WTC11 (cell line): ENCODE measurements around the gene ZNHIT2. TPM values are rescaled to one million over a fixed set of nuclear protein-coding genes. Genes with fewer than 3 reads are reported as not detected.

Experiments used
- AFF4 ChIP-seq: sonication (generic); formaldehyde crosslinking; IDR thresholded peaks from 2 replicates; pipeline ENCODE4 v1.8.1; 2023; ENCODE audit warnings: mild to moderate bottlenecking, missing genetic modification reagents, borderline replicate concordance
- AR ChIP-seq: fragments of 250-450 bp; sonication (Bioruptor Pico); IDR thresholded peaks from 2 replicates; pipeline ENCODE4 v1.9.0; 2021; ENCODE audit warnings: mild to moderate bottlenecking
- ATF1 ChIP-seq: sonication (generic); formaldehyde crosslinking; IDR thresholded peaks from 2 replicates; pipeline ENCODE4 v1.8.1; 2023; ENCODE audit warnings: mild to moderate bottlenecking, moderate library complexity, missing genetic modification reagents
- ATF2 ChIP-seq: sonication (generic); formaldehyde crosslinking; IDR thresholded peaks from 2 replicates; pipeline ENCODE4 v1.8.1; 2022; ENCODE audit warnings: low read depth, missing genetic modification reagents, borderline replicate concordance
- ELF4 ChIP-seq: sonication (generic); formaldehyde crosslinking; IDR thresholded peaks from 2 replicates; pipeline ENCODE4 v1.8.1; 2022; ENCODE audit warnings: low read depth, mild to moderate bottlenecking, moderate library complexity, missing genetic modification reagents
- ERG ChIP-seq: fragments of 250-450 bp; sonication (Bioruptor Pico); IDR thresholded peaks from 2 replicates; pipeline ENCODE4 v1.8.0; 2021; ENCODE audit warnings: mild to moderate bottlenecking
- GRHL2 ChIP-seq: fragments of 250-450 bp; sonication (Bioruptor Pico); IDR thresholded peaks from 2 replicates; pipeline ENCODE4 v1.8.0; 2022; ENCODE audit warnings: mild to moderate bottlenecking, moderate library complexity; ENCODE audit not compliant: insufficient replicate concordance, severe bottlenecking
- KAT7 ChIP-seq: sonication (generic); formaldehyde crosslinking; IDR thresholded peaks from 2 replicates; pipeline ENCODE4 v1.8.1; 2023; ENCODE audit warnings: missing genetic modification reagents, mild to moderate bottlenecking, borderline replicate concordance
- NFATC4 ChIP-seq: fragments of 250-450 bp; sonication (Bioruptor Pico); IDR thresholded peaks from 2 replicates; pipeline ENCODE4 v1.9.0; 2021; ENCODE audit warnings: mild to moderate bottlenecking
- NFE2L1 ChIP-seq: sonication (generic); formaldehyde crosslinking; IDR thresholded peaks from 2 replicates; pipeline ENCODE4 v1.8.1; 2023; ENCODE audit warnings: missing genetic modification reagents
- NR2C2 ChIP-seq: sonication (generic); formaldehyde crosslinking; IDR thresholded peaks from 2 replicates; pipeline ENCODE4 v1.8.0; 2022; ENCODE audit warnings: mild to moderate bottlenecking, missing genetic modification reagents
- NR3C1 ChIP-seq: sonication (generic); formaldehyde crosslinking; conservative IDR thresholded peaks from 2 replicates; pipeline ENCODE4 v1.8.1; 2023; ENCODE audit warnings: low read depth, mild to moderate bottlenecking, missing genetic modification reagents
- OVOL2 ChIP-seq: fragments of 250-450 bp; sonication (Bioruptor Pico); IDR thresholded peaks from 2 replicates; pipeline ENCODE4 v1.9.0; 2021; ENCODE audit warnings: mild to moderate bottlenecking, borderline replicate concordance
- PREB ChIP-seq: sonication (generic); formaldehyde crosslinking; IDR thresholded peaks from 2 replicates; pipeline ENCODE4 v1.8.1; 2022; ENCODE audit warnings: mild to moderate bottlenecking, missing genetic modification reagents, moderate library complexity, borderline replicate concordance
- RELA ChIP-seq: sonication (generic); formaldehyde crosslinking; IDR thresholded peaks from 2 replicates; pipeline ENCODE4 v1.8.1; 2022; ENCODE audit warnings: missing genetic modification reagents, mild to moderate bottlenecking, borderline replicate concordance
- USF2 ChIP-seq: sonication (generic); formaldehyde crosslinking; IDR thresholded peaks from 2 replicates; pipeline ENCODE4 v1.8.1; 2023; ENCODE audit warnings: mild to moderate bottlenecking, missing genetic modification reagents, moderate library complexity
- ZNF138 ChIP-seq: sonication (generic); formaldehyde crosslinking; conservative IDR thresholded peaks from 2 replicates; pipeline ENCODE4 v1.8.1; 2022; ENCODE audit warnings: mild to moderate bottlenecking, moderate library complexity, missing genetic modification reagents
- ZNF263 ChIP-seq: sonication (generic); formaldehyde crosslinking; IDR thresholded peaks from 2 replicates; pipeline ENCODE4 v1.8.1; 2022; ENCODE audit warnings: low read depth, mild to moderate bottlenecking, moderate library complexity, missing genetic modification reagents
- ZNF671 ChIP-seq: fragments of 250-450 bp; sonication (Bioruptor Pico); IDR thresholded peaks from 2 replicates; pipeline ENCODE4 v1.8.0; 2021; ENCODE audit warnings: mild to moderate bottlenecking
- total RNA-seq: library from RNA; stranded (reverse); gene quantifications from 3 replicates; pipeline ENCODE4 v1.2.3, GENCODE V29; 2021
- TF ChIP-seq, protein P1 (sequence below): fragments of 250-450 bp; sonication (Bioruptor Pico); IDR thresholded peaks from 2 replicates; pipeline ENCODE4 v1.9.0; 2021; ENCODE audit warnings: moderate library complexity, mild to moderate bottlenecking, inconsistent platforms, borderline replicate concordance
- TF ChIP-seq, protein P2 (sequence below): sonication (generic); formaldehyde crosslinking; IDR thresholded peaks from 2 replicates; pipeline ENCODE4 v1.8.0; 2022; ENCODE audit warnings: missing genetic modification reagents

Gene ZNHIT2
- total RNA-seq, 1 experiment from 2014 or later = 16.7 TPM

DNA sequence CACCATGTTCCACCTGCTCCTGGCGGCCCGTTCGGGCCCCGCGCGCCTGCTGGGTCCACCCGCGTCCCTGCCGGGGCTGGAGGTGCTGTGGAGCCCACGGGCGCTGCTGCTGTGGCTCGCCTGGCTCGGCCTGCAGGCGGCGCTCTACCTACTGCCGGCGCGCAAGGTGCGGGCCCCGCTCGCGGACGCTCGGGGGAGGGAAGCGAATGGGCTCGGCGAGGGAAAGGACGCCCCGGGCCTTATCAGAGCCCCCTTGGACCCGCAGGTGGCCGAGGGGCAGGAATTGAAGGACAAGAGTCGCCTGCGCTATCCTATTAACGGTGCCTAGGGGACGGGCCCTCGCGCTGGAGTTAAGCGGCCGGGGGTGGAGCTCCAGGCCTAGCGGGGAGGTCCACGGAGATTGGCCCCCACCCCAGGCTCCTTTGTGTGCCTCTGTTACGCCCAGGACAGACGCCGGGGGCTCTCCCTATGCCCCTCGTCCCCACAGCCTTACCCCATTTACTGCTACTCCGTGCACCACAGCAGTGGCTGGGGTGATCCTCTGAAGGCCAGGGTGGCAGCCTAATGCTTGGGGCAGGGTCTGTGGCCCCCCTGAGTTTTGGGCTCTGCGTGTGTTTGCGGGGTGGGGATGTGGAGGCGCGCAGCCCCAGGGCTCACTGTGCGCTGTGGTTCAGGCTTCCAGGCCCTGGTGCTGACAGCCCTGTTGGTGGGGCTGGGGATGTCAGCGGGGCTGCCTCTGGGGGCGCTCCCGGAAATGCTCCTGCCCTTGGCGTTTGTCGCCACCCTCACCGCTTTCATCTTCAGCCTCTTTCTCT is 4.7 kb downstream of the ZNHIT2 start (continued):
- TF ChIP-seq ERG (peak; percentile 30; the same call in 1 of the 2 replicates), USF2 (CRISPR knock-in tag) (no peak), AR (peak; percentile 39; the same call in 1 of the 2 replicates), ATF1 (CRISPR knock-in tag) (no peak), RELA (CRISPR knock-in tag) (no peak), KAT7 (no peak; the same call in 1 of the 2 replicates), AFF4 (CRISPR knock-in tag) (no peak), NR2C2 (CRISPR knock-in tag) (no peak), ZNF671 (CRISPR knock-in tag) (peak; percentile 72; the same call in 1 of the 2 replicates), NFATC4 (no peak), NFE2L1 (CRISPR knock-in tag) (no peak), ELF4 (CRISPR knock-in tag) (no peak), PREB (CRISPR knock-in tag) (no peak), ZNF263 (no peak), ATF2 (CRISPR knock-in tag) (no peak), OVOL2 (CRISPR knock-in tag) (no peak), NR3C1 (CRISPR knock-in tag) (no peak), ZNF138 (CRISPR knock-in tag) (no peak), GRHL2 (CRISPR knock-in tag) (no peak)
- TF ChIP-seq, protein P1, sequence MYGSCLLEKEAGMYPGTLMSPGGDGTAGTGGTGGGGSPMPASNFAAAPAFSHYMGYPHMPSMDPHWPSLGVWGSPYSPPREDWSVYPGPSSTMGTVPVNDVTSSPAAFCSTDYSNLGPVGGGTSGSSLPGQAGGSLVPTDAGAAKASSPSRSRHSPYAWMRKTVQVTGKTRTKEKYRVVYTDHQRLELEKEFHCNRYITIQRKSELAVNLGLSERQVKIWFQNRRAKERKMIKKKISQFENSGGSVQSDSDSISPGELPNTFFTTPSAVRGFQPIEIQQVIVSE (CRISPR knock-in tag) = no peak
- TF ChIP-seq, protein P2, sequence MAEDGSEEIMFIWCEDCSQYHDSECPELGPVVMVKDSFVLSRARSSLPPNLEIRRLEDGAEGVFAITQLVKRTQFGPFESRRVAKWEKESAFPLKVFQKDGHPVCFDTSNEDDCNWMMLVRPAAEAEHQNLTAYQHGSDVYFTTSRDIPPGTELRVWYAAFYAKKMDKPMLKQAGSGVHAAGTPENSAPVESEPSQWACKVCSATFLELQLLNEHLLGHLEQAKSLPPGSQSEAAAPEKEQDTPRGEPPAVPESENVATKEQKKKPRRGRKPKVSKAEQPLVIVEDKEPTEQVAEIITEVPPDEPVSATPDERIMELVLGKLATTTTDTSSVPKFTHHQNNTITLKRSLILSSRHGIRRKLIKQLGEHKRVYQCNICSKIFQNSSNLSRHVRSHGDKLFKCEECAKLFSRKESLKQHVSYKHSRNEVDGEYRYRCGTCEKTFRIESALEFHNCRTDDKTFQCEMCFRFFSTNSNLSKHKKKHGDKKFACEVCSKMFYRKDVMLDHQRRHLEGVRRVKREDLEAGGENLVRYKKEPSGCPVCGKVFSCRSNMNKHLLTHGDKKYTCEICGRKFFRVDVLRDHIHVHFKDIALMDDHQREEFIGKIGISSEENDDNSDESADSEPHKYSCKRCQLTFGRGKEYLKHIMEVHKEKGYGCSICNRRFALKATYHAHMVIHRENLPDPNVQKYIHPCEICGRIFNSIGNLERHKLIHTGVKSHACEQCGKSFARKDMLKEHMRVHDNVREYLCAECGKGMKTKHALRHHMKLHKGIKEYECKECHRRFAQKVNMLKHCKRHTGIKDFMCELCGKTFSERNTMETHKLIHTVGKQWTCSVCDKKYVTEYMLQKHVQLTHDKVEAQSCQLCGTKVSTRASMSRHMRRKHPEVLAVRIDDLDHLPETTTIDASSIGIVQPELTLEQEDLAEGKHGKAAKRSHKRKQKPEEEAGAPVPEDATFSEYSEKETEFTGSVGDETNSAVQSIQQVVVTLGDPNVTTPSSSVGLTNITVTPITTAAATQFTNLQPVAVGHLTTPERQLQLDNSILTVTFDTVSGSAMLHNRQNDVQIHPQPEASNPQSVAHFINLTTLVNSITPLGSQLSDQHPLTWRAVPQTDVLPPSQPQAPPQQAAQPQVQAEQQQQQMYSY (CRISPR knock-in tag) = no peak
